ENCODE results near the gene FAM181A.

The FAM181A gene

GRCh38 chr14:93927800-93928145 is 629 bp downstream of the FAM181A start:
- in situ Hi-C loops (cut with HindIII; ENCODE audit: low pct_unique_long_range_greater_than_20kb, low sequenced_read_pairs) = no loop called here
- no peak for TF ChIP-seq JUND (IDR thresholded peaks at IDR 0.05; ENCODE audit: low read depth)
- no peak for DNase-seq (ENCODE audit: low read depth in 1 of 2, low spot score in 1 of 2)

GRCh38 chr14:93928184-93929047 is 1.3 kb downstream of the FAM181A start:
- DNase-seq (ENCODE audit: low read depth in 1 of 2, low spot score in 1 of 2) = no peak
- in situ Hi-C loops (cut with HindIII; ENCODE audit: low pct_unique_long_range_greater_than_20kb, low sequenced_read_pairs) = no loop called here
- no peak for TF ChIP-seq JUND (IDR thresholded peaks at IDR 0.05; ENCODE audit: low read depth)

- no peak for TF ChIP-seq JUND (IDR thresholded peaks at IDR 0.05; ENCODE audit: low read depth)
- in situ Hi-C loops (cut with HindIII; ENCODE audit: low pct_unique_long_range_greater_than_20kb, low sequenced_read_pairs) = no loop called here
- DNase-seq (ENCODE audit: low read depth in 1 of 2, low spot score in 1 of 2) = peak in 1 of 2 experiments; percentile 25
Observed at GRCh38 chr14:93929048-93929535, 1.9 kb downstream of the FAM181A start.

- TF ChIP-seq JUND (IDR thresholded peaks at IDR 0.05; ENCODE audit: low read depth) = no peak
- in situ Hi-C loops (cut with HindIII; ENCODE audit: low pct_unique_long_range_greater_than_20kb, low sequenced_read_pairs) = no loop called here
- DNase-seq (ENCODE audit: low read depth in 1 of 2, low spot score in 1 of 2) = no peak
Observed at GRCh38 chr14:93929657-93930056, 2.5 kb downstream of the FAM181A start.

GRCh38 chr14:93930296-93930988 is 3.3 kb downstream of the FAM181A start:
- TF ChIP-seq JUND (IDR thresholded peaks at IDR 0.05; ENCODE audit: low read depth) = no peak
- in situ Hi-C loops (cut with HindIII; ENCODE audit: low pct_unique_long_range_greater_than_20kb, low sequenced_read_pairs) = no loop called here

GRCh38 chr14:93930989-93931307 is 3.8 kb downstream of the FAM181A start:
- TF ChIP-seq JUND (IDR thresholded peaks at IDR 0.05; ENCODE audit: low read depth) = no peak
- in situ Hi-C loops (cut with HindIII; ENCODE audit: low pct_unique_long_range_greater_than_20kb, low sequenced_read_pairs) = no loop called here
- DNase-seq (ENCODE audit: low read depth in 1 of 2, low spot score in 1 of 2) = no peak

More at GRCh38 chr14:93930296-93930988, 3.3 kb downstream of the FAM181A start:
- no peak for DNase-seq (ENCODE audit: low read depth in 1 of 2, low spot score in 1 of 2)

- no peak for TF ChIP-seq JUND (IDR thresholded peaks at IDR 0.05; ENCODE audit: low read depth)
- in situ Hi-C loops (cut with HindIII; ENCODE audit: low pct_unique_long_range_greater_than_20kb, low sequenced_read_pairs) = no loop called here
Observed at GRCh38 chr14:93932642-93933041, 5.5 kb downstream of the FAM181A start.

GRCh38 chr14:93935213-93935612 is 8.1 kb downstream of the FAM181A start:
- DNase-seq (ENCODE audit: low read depth in 1 of 2, low spot score in 1 of 2) = no peak
- TF ChIP-seq JUND (IDR thresholded peaks at IDR 0.05; ENCODE audit: low read depth) = no peak
- in situ Hi-C loops (cut with HindIII; ENCODE audit: low pct_unique_long_range_greater_than_20kb, low sequenced_read_pairs) = no loop called here

More at GRCh38 chr14:93932642-93933041, 5.5 kb downstream of the FAM181A start:
- DNase-seq (ENCODE audit: low read depth in 1 of 2, low spot score in 1 of 2) = no peak

- in situ Hi-C loops (cut with HindIII; ENCODE audit: low pct_unique_long_range_greater_than_20kb, low sequenced_read_pairs) = no loop called here
- TF ChIP-seq JUND (IDR thresholded peaks at IDR 0.05; ENCODE audit: low read depth) = no peak
- DNase-seq (ENCODE audit: low read depth in 1 of 2, low spot score in 1 of 2) = peak; percentile 59 to 67
Observed at GRCh38 chr14:93936245-93936644, 9.1 kb downstream of the FAM181A start.

- in situ Hi-C loops (cut with HindIII; ENCODE audit: low pct_unique_long_range_greater_than_20kb, low sequenced_read_pairs) = no loop called here
- no peak for TF ChIP-seq JUND (IDR thresholded peaks at IDR 0.05; ENCODE audit: low read depth)
- no peak for DNase-seq (ENCODE audit: low read depth in 1 of 2, low spot score in 1 of 2)
Observed at GRCh38 chr14:93936926-93937325, 9.8 kb downstream of the FAM181A start.

GRCh38 chr14:93937519-93937918 is 10.4 kb downstream of the FAM181A start:
- TF ChIP-seq JUND (IDR thresholded peaks at IDR 0.05; ENCODE audit: low read depth) = no peak
- in situ Hi-C loops (cut with HindIII; ENCODE audit: low pct_unique_long_range_greater_than_20kb, low sequenced_read_pairs) = no loop called here

GRCh38 chr14:93938751-93939303 is 11.7 kb downstream of the FAM181A start:
- in situ Hi-C loops (cut with HindIII; ENCODE audit: low pct_unique_long_range_greater_than_20kb, low sequenced_read_pairs) = no loop called here
- no peak for TF ChIP-seq JUND (IDR thresholded peaks at IDR 0.05; ENCODE audit: low read depth)
- DNase-seq (ENCODE audit: low read depth in 1 of 2, low spot score in 1 of 2) = no peak

More at GRCh38 chr14:93937519-93937918, 10.4 kb downstream of the FAM181A start:
- DNase-seq (ENCODE audit: low read depth in 1 of 2, low spot score in 1 of 2) = peak in 1 of 2 experiments; percentile 70
